Liver (tissue), 2 donors: ENCODE results near the gene ANK3.

Experiments used
- YY1 ChIP-seq: IDR thresholded peaks from 2 replicates; pipeline ENCODE4 v1.6.1; 2016; ENCODE audit warnings: antibody characterized with exemption, mild to moderate bottlenecking
- TF ChIP-seq, protein P1 (sequence below): fragments of 150-350 bp; IDR thresholded peaks from 2 replicates; pipeline ENCODE4 v1.5.1; 2017; ENCODE audit warnings: improper control_type of control experiment, low read depth, low read length; ENCODE audit not compliant: missing input control
- TF ChIP-seq, protein P2 (sequence below): IDR thresholded peaks from 2 replicates; pipeline ENCODE4 v1.6.1; 2016; ENCODE audit warnings: antibody characterized with exemption, mild to moderate bottlenecking
- donor health status: healthy.

DNA sequence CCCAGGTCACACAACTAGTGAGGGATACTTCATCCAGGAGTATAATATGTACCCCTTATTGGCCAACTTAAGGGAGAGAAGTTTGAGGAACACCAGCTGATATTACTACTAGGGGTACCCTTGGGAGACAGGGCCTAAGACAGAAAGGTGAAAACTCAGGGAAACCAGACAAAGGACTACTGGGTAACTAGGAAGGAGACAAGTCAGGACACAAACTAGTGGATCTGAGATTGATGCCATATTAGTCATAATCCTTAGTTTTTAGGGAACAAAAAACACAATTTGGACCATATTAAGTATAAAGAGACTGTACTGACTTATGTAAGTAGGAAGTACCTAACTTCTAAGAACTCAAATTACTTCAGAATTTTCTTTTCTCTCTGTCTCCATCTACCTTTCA is 404.0 kb downstream of the ANK3 start:
- TF ChIP-seq, protein P1, sequence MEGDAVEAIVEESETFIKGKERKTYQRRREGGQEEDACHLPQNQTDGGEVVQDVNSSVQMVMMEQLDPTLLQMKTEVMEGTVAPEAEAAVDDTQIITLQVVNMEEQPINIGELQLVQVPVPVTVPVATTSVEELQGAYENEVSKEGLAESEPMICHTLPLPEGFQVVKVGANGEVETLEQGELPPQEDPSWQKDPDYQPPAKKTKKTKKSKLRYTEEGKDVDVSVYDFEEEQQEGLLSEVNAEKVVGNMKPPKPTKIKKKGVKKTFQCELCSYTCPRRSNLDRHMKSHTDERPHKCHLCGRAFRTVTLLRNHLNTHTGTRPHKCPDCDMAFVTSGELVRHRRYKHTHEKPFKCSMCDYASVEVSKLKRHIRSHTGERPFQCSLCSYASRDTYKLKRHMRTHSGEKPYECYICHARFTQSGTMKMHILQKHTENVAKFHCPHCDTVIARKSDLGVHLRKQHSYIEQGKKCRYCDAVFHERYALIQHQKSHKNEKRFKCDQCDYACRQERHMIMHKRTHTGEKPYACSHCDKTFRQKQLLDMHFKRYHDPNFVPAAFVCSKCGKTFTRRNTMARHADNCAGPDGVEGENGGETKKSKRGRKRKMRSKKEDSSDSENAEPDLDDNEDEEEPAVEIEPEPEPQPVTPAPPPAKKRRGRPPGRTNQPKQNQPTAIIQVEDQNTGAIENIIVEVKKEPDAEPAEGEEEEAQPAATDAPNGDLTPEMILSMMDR: no peak
- TF ChIP-seq YY1: no peak
- TF ChIP-seq, protein P2, sequence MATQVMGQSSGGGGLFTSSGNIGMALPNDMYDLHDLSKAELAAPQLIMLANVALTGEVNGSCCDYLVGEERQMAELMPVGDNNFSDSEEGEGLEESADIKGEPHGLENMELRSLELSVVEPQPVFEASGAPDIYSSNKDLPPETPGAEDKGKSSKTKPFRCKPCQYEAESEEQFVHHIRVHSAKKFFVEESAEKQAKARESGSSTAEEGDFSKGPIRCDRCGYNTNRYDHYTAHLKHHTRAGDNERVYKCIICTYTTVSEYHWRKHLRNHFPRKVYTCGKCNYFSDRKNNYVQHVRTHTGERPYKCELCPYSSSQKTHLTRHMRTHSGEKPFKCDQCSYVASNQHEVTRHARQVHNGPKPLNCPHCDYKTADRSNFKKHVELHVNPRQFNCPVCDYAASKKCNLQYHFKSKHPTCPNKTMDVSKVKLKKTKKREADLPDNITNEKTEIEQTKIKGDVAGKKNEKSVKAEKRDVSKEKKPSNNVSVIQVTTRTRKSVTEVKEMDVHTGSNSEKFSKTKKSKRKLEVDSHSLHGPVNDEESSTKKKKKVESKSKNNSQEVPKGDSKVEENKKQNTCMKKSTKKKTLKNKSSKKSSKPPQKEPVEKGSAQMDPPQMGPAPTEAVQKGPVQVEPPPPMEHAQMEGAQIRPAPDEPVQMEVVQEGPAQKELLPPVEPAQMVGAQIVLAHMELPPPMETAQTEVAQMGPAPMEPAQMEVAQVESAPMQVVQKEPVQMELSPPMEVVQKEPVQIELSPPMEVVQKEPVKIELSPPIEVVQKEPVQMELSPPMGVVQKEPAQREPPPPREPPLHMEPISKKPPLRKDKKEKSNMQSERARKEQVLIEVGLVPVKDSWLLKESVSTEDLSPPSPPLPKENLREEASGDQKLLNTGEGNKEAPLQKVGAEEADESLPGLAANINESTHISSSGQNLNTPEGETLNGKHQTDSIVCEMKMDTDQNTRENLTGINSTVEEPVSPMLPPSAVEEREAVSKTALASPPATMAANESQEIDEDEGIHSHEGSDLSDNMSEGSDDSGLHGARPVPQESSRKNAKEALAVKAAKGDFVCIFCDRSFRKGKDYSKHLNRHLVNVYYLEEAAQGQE: no peak
